GM18520 (cell line): ENCODE data around the gene TMEM26.

Source experiments
- ATAC-seq: cut with Tn5 transposase; IDR thresholded peaks from one replicate; pipeline ENCODE4 v1.9.1; 2021; ENCODE audit not compliant: unreplicated experiment

The TMEM26 gene

GRCh38 chr10:61460835-61461234 lies 7.7 kb upstream of the TMEM26 start:
- ATAC-seq: no peak

GRCh38 chr10:61458031-61458430 lies 4.8 kb upstream of the TMEM26 start:
- ATAC-seq: no peak

GRCh38 chr10:61456095-61456789 lies 3.1 kb upstream of the TMEM26 start:
- no peak for ATAC-seq

- no peak for ATAC-seq
Observed at GRCh38 chr10:61455656-61456055, 2.5 kb upstream of the TMEM26 start.

- ATAC-seq: no peak
Observed at GRCh38 chr10:61454541-61454940, 1.4 kb upstream of the TMEM26 start.

GRCh38 chr10:61452151-61452651 lies 980 bp downstream of the TMEM26 start:
- no peak for ATAC-seq

- no peak for ATAC-seq
Observed at GRCh38 chr10:61451357-61451756, 1.8 kb downstream of the TMEM26 start.

GRCh38 chr10:61448841-61449600 lies 4.2 kb downstream of the TMEM26 start:
- ATAC-seq: no peak

GRCh38 chr10:61448091-61448490 lies 5.1 kb downstream of the TMEM26 start:
- ATAC-seq: no peak

- no peak for ATAC-seq
Observed at GRCh38 chr10:61439058-61439609, 14.0 kb downstream of the TMEM26 start.

- ATAC-seq: no peak
Observed at GRCh38 chr10:61438141-61438988, 14.8 kb downstream of the TMEM26 start.

GRCh38 chr10:61423178-61423577 lies 30.0 kb downstream of the TMEM26 start:
- no peak for ATAC-seq

- ATAC-seq: no peak
Observed at GRCh38 chr10:61417661-61418060, 35.5 kb downstream of the TMEM26 start.

GRCh38 chr10:61415824-61416223 lies 37.4 kb downstream of the TMEM26 start:
- no peak for ATAC-seq

- ATAC-seq: no peak
Observed at GRCh38 chr10:61411706-61412105, 41.5 kb downstream of the TMEM26 start.

GRCh38 chr10:61410353-61411070 lies 42.7 kb downstream of the TMEM26 start:
- ATAC-seq: no peak

- no peak for ATAC-seq
Observed at GRCh38 chr10:61409157-61409556, 44.0 kb downstream of the TMEM26 start.

GRCh38 chr10:61408105-61408504 lies 45.1 kb downstream of the TMEM26 start:
- no peak for ATAC-seq

- ATAC-seq: no peak
Observed at GRCh38 chr10:61406736-61407135, 46.4 kb downstream of the TMEM26 start.

GRCh38 chr10:61406242-61406641 lies 46.9 kb downstream of the TMEM26 start:
- ATAC-seq: no peak
